HL-60 (cell line): ENCODE data around the gene ACR.
"Not testable (repeated sequence)": the region's sequence is repeated elsewhere in the genome, so short reads cannot be mapped to it uniquely, and the experiment has no call there.

Experiments used
- CTCF ChIP-seq: IDR thresholded peaks from one replicate; pipeline ENCODE4 v1.5.1; 2011; ENCODE audit warnings: low read length, control low read depth, inconsistent platforms; ENCODE audit not compliant: insufficient read depth
- GABPA ChIP-seq: IDR thresholded peaks from 2 replicates; pipeline ENCODE4 v1.6.1; 2012; ENCODE audit warnings: low read depth
- POLR2AphosphoS5 ChIP-seq: IDR thresholded peaks from 2 replicates; pipeline ENCODE4 v1.6.1; 2012; ENCODE audit warnings: low read depth
- REST ChIP-seq: IDR thresholded peaks from 2 replicates; pipeline ENCODE4 v1.6.1; 2012; ENCODE audit warnings: low read depth; ENCODE audit not compliant: insufficient replicate concordance
- SPI1 ChIP-seq: IDR thresholded peaks from 2 replicates; pipeline ENCODE4 v1.6.1; 2012; ENCODE audit warnings: low read depth, mild to moderate bottlenecking, borderline replicate concordance

- not testable (repeated sequence) for TF ChIP-seq CTCF, REST, POLR2AphosphoS5, SPI1, GABPA
Measured at GRCh38 chr22:50777631-50778030, 39.6 kb downstream of the ACR start.
